Common myeloid progenitor, CD34-positive (primary cell): ENCODE results near the gene SFXN1.

Experiments used
- CTCF ChIA-PET: fragments of 350-600 bp; sonication (Branson Sonifier 250); formaldehyde crosslinking; loops from one replicate; lab custom pipeline; 2021; ENCODE audit warnings: antibody characterized with exemption; lab: Charles Lee
- POLR2A ChIA-PET: fragments of 350-600 bp; sonication (Branson Sonifier 250); formaldehyde crosslinking; loops from one replicate; lab custom pipeline; 2021; ENCODE audit warnings: antibody characterized with exemption; lab: Charles Lee
- DNase-seq, 3 donors: peaks; one replicate each; pipeline versions ENCODE4 v3.0.0 to v3.0.0-alpha.2; 2013
- H3K27ac ChIP-seq, 2 experiments: 1 replicate in 1 of 2; 2 replicates in 1 of 2; pipeline ENCODE4 v1.7.0; 2013; ENCODE audit warnings: inconsistent platforms in 2 of 2, low read length in 2 of 2, mild to moderate bottlenecking in 2 of 2, low read depth in 1 of 2, moderate library complexity in 1 of 2; ENCODE audit not compliant: severe bottlenecking in 2 of 2, insufficient read depth in 1 of 2, poor library complexity in 1 of 2
- H3K27me3 ChIP-seq, 5 experiments: replicated peaks in 2 of 5; 1 replicate in 3 of 5; 2 replicates in 2 of 5; pipeline versions ENCODE4 v1.6.1 to v1.7.0; 2013; ENCODE audit warnings: low read length in 4 of 5, mild to moderate bottlenecking in 2 of 5, moderate library complexity in 2 of 5, inconsistent platforms in 1 of 5; ENCODE audit not compliant: insufficient read depth in 5 of 5, control insufficient read depth in 4 of 5
- H3K36me3 ChIP-seq, 4 experiments: 1 replicate in 2 of 4; 2 replicates in 2 of 4; pipeline versions ENCODE4 v1.6.1 to v1.7.0; 2013; ENCODE audit warnings: low read length in 3 of 4, control low read depth in 1 of 4, mild to moderate bottlenecking in 1 of 4; ENCODE audit not compliant: control insufficient read depth in 4 of 4, insufficient read depth in 4 of 4
- H3K4me1 ChIP-seq, 4 experiments: 1 replicate in 3 of 4; 2 replicates in 1 of 4; pipeline versions ENCODE4 v1.6.1 to v1.7.1; 2013; ENCODE audit warnings: low read length in 3 of 4, mild to moderate bottlenecking in 3 of 4, control low read depth in 1 of 4, inconsistent platforms in 1 of 4, moderate library complexity in 1 of 4; ENCODE audit not compliant: control insufficient read depth in 4 of 4, insufficient read depth in 4 of 4; ENCODE audit errors: control extremely low read depth in 1 of 4
- H3K4me3 ChIP-seq, 7 experiments: 1 replicate in 4 of 7; 2 replicates in 3 of 7; pipeline versions ENCODE4 v1.5.1 to v1.7.0; 2013; ENCODE audit warnings: mild to moderate bottlenecking in 7 of 7, low read length in 6 of 7, moderate library complexity in 6 of 7, inconsistent platforms in 2 of 7, low read depth in 2 of 7, control low read depth in 1 of 7; ENCODE audit not compliant: insufficient read depth in 4 of 7, control insufficient read depth in 1 of 7; ENCODE audit errors: extremely low read depth in 1 of 7
- H3K9me3 ChIP-seq, 5 experiments: 1 replicate in 4 of 5; 2 replicates in 1 of 5; pipeline versions ENCODE4 v1.6.1 to v1.7.1; 2013; ENCODE audit warnings: low read length in 4 of 5, mild to moderate bottlenecking in 2 of 5, inconsistent platforms in 1 of 5, low read depth in 1 of 5, moderate library complexity in 1 of 5; ENCODE audit not compliant: control insufficient read depth in 4 of 5, insufficient read depth in 2 of 5; ENCODE audit errors: control extremely low read depth in 1 of 5
- WGBS: methylation state at CpG from one replicate; pipeline ENCODE4 v1.1.5; 2013; ENCODE audit not compliant: insufficient coverage; 5-methylcytosine and 5-hydroxymethylcytosine counted together

The SFXN1 gene

GRCh38 chr5:175558801-175559480 lies 80.6 kb downstream of the SFXN1 start:
- WGBS, result 96% methylated on average over 8 of the region's 9 CpGs
- peaks cover 0 to 3% (median 0%) of the 10 kb centered on the region in 5 experiments for H3K9me3 ChIP-seq
- peaks cover 0 to 2% (median 0%) of the 10 kb centered on the region in 5 experiments for H3K27me3 ChIP-seq
- no peaks in the 10 kb centered on the region for H3K36me3 ChIP-seq
- H3K4me1 ChIP-seq, result peaks cover 0 to 32% (median 4%) of the 10 kb centered on the region in 4 experiments
- ChIA-PET CTCF (no interaction called here), POLR2A (no interaction called here)
- H3K27ac ChIP-seq, result no peak overlapping the region
- DNase-seq, result no peak
- H3K4me3 ChIP-seq, result no peak overlapping the region

- Histone ChIP-seq H3K9me3 (no peaks in the 10 kb centered on the region), H3K27me3 (peaks cover 0 to 2% (median 0%) of the 10 kb centered on the region in 5 experiments), H3K27ac (no peak overlapping the region), H3K4me3 (no peak overlapping the region), H3K4me1 (peaks cover 0 to 32% (median 4%) of the 10 kb centered on the region in 4 experiments), H3K36me3 (no peaks in the 10 kb centered on the region)
- CTCF ChIA-PET, result no interaction called here
- POLR2A ChIA-PET, result no interaction called here
- DNase-seq, result no peak
- no CpG with 5 or more reads among the region's 2 CpGs for WGBS
These were observed 81.7 kb downstream of the SFXN1 start for GRCh38 chr5:175560011-175560410.

DNA sequence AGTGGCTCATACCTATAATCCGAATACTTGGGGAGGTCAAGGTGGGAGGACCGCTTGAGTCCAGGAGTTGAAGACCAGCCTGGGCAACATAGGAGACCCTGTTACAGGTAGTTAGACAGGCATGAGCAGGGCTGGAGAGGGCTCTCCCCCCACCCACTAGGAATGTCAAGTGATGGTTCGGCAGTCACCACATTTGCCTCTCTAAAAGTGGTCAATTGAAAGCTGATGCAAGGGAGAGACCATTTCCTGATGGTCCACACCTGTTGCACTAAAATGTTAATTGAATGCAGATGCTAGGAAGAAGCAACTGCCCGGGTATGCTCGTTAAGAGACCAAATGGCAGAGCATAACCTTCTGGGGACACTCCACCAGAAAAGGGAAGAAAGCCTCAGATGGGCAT lies 82.7 kb downstream of the SFXN1 start:
- Histone ChIP-seq H3K9me3 (no peaks in the 10 kb centered on the region), H3K27me3 (no peaks in the 10 kb centered on the region), H3K36me3 (no peaks in the 10 kb centered on the region), H3K27ac (no peak overlapping the region), H3K4me1 (peaks cover 0 to 32% (median 4%) of the 10 kb centered on the region in 4 experiments), H3K4me3 (no peak overlapping the region)
- CTCF ChIA-PET, result no interaction called here
- WGBS, result 86% methylated on average over 5 of the region's 5 CpGs
- POLR2A ChIA-PET, result no interaction called here
- no peak for DNase-seq

DNA sequence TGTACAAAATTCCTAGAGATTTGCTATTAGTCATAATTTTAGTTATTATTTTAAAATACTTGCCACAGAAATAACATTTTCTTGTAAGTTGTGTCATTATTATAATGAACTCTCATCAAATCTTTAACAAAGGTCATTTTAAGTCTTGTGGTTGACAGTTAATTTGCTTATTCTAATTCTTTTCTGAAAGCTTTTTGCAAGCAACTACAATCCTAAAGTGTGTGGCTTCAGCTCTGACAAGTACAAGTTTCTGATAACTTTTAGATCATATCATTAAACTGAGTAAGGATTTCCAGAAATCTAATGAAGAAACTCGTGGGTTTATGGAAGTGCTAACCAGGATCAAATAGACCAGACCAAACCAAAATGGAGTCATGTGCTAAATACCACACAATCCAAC lies 86.4 kb downstream of the SFXN1 start:
- no peak overlapping the region for H3K27ac ChIP-seq

GRCh38 chr5:175566697-175567096 lies 88.3 kb downstream of the SFXN1 start:
- CTCF ChIA-PET, result no interaction called here
- Histone ChIP-seq H3K9me3 (no peaks in the 10 kb centered on the region), H3K27me3 (no peaks in the 10 kb centered on the region), H3K4me3 (no peak overlapping the region), H3K36me3 (no peaks in the 10 kb centered on the region), H3K27ac (no peak overlapping the region), H3K4me1 (peaks cover 0 to 17% (median 2%) of the 10 kb centered on the region in 4 experiments)
- DNase-seq, result no peak
- 86% methylated on average over 1 of the region's 2 CpGs for WGBS
- POLR2A ChIA-PET, result no interaction called here

More for the DNA sequence above, 86.4 kb downstream of the SFXN1 start:
- DNase-seq, result no peak
- no peaks in the 10 kb centered on the region for H3K36me3 ChIP-seq
- H3K27me3 ChIP-seq, result no peaks in the 10 kb centered on the region
- CTCF ChIA-PET, result no interaction called here
- no peak overlapping the region for H3K4me3 ChIP-seq
- WGBS, result no CpG with 5 or more reads among the region's 1 CpG
- no peaks in the 10 kb centered on the region for H3K9me3 ChIP-seq
- H3K4me1 ChIP-seq, result peaks cover 0 to 27% (median 4%) of the 10 kb centered on the region in 4 experiments
- POLR2A ChIA-PET, result no interaction called here

GRCh38 chr5:175567954-175568353 lies 89.6 kb downstream of the SFXN1 start:
- Histone ChIP-seq H3K4me3 (no peak overlapping the region), H3K27ac (no peak overlapping the region), H3K36me3 (no peaks in the 10 kb centered on the region), H3K9me3 (no peaks in the 10 kb centered on the region), H3K4me1 (peaks cover 0 to 7% (median 2%) of the 10 kb centered on the region in 4 experiments), H3K27me3 (no peaks in the 10 kb centered on the region)
- no CpG with 5 or more reads among the region's 1 CpG for WGBS
- ChIA-PET CTCF (interaction anchor here (1.5 kb wide), 1 partner anchor 34 kb away, joined by 4 read pairs; no protein-coding TSS in a partner anchor), POLR2A (no interaction called here)
- DNase-seq, result peak; percentile 9 to 23 (median 10)

- DNase-seq, result no peak
- H3K4me1 ChIP-seq, result no peaks in the 10 kb centered on the region
- CTCF ChIA-PET, result no interaction called here
- peaks cover 0 to 2% (median 0%) of the 10 kb centered on the region in 5 experiments for H3K9me3 ChIP-seq
- 100% methylated on average over 3 of the region's 4 CpGs for WGBS
- peaks cover 0 to 13% (median 0%) of the 10 kb centered on the region in 5 experiments for H3K27me3 ChIP-seq
- no peak overlapping the region for H3K4me3 ChIP-seq
- H3K36me3 ChIP-seq, result no peaks in the 10 kb centered on the region
- H3K27ac ChIP-seq, result no peak overlapping the region
- POLR2A ChIA-PET, result no interaction called here
These were observed 91.3 kb downstream of the SFXN1 start for GRCh38 chr5:175569701-175570100.
